Adrenal gland (tissue), 12 donors: Measurements from ENCODE around the gene KCP. TPM values are rescaled to one million over a fixed set of nuclear protein-coding genes. Genes with fewer than 3 reads are reported as not detected.

Experiments
- DNase-seq, 7 donors: peaks; one replicate each; pipeline ENCODE4 v3.0.0-alpha.2; 2019 to 2020
- H3K27ac ChIP-seq, 5 donors: fragments of 200-600 bp; sonication (generic) in 4 of 5; 1 replicate in 3 of 5; 2 replicates in 2 of 5; pipeline versions ENCODE4 v1.5.1 to v1.8.0; 2016 to 2020; ENCODE audit warnings: mild to moderate bottlenecking in 1 of 5
- H3K27me3 ChIP-seq: fragments of 200-600 bp; 2 replicates; pipeline ENCODE4 v1.8.0; 2021
- H3K36me3 ChIP-seq, 2 donors: fragments of 200-600 bp; replicated peaks in 1 of 2; 1 replicate in 1 of 2; 2 replicates in 1 of 2; pipeline versions ENCODE4 v1.5.1 to v1.8.0; 2018 to 2022
- H3K4me1 ChIP-seq, 2 donors: fragments of 200-600 bp; replicated peaks in 1 of 2; 1 replicate in 1 of 2; 2 replicates in 1 of 2; pipeline versions ENCODE4 v1.5.1 to v1.8.0; 2018 to 2021
- H3K4me3 ChIP-seq, 4 donors: fragments of 200-600 bp; sonication (generic) in 3 of 4; one replicate each; pipeline ENCODE4 v1.5.1; 2016 to 2018
- H3K9me3 ChIP-seq, 3 donors: fragments of 200-600 bp; sonication (generic) in 1 of 3; replicated peaks in 1 of 3; 1 replicate in 2 of 3; 2 replicates in 1 of 3; pipeline versions ENCODE4 v1.5.1 to v1.8.0; 2016 to 2021
- POLR2A ChIP-seq, 2 donors: fragments of 450-650 bp; IDR thresholded peaks; one replicate each; pipeline ENCODE4 v1.6.1; 2017; ENCODE audit warnings: antibody characterized with exemption in 2 of 2, mild to moderate bottlenecking in 2 of 2, moderate library complexity in 1 of 2
- WGBS, 4 donors: extraction: QIAGEN DNeasy Blood & Tissue Kit in 2 of 4; methylation state at CpG; one replicate each; pipeline versions ENCODE4 v1.1.5 to v1.1.7; 2013 to 2017; 5-methylcytosine and 5-hydroxymethylcytosine counted together
- intact Hi-C, 2 donors: fragments of 100-400 bp; cut with DNase I; formaldehyde crosslinking; loops; one replicate each; pipeline versions ENCODE4 v1.14.1 to v1.15.0; 2022 to 2023
- polyA plus RNA-seq, 3 donors: library from polyadenylated mRNA; stranded (reverse); fragments of 200-250 nt in 2 of 3; fragments of 350-450 nt in 1 of 3; fragmentation: Illumina TruSeq in 1 of 3; extraction: RNeasy Lipid Tissue Mini Kit (QIAGEN cat#74804) in 1 of 3; gene quantifications; one replicate each; pipeline ENCODE4 v1.2.3, GENCODE V29; 2013 to 2014
- total RNA-seq, 9 donors: library from RNA; depleted of rRNA in 4 of 9; stranded (reverse); fragments of >200 nt in 4 of 9; fragments of 120-200 nt in 1 of 9; fragmentation: NEBNext Ultra II Directional in 1 of 9; extraction: Animal tissue kit (Norgen Biotek cat#: 25700) in 1 of 9; gene quantifications; one replicate each; pipeline versions ENCODE4 v1.1.0 to v1.2.4, GENCODE V29; 2013 to 2023
- TF ChIP-seq, protein P1 (sequence below), 6 experiments: fragments of 450-650 bp in 4 of 6; fragments of 200-600 bp in 2 of 6; sonication (generic) in 1 of 6; IDR thresholded peaks; 1 replicate in 5 of 6; 2 replicates in 1 of 6; pipeline versions ENCODE4 v1.5.1 to v1.8.0; 2016 to 2021; ENCODE audit warnings: antibody characterized with exemption in 6 of 6, mild to moderate bottlenecking in 2 of 6, moderate library complexity in 1 of 6
- donor health status: healthy with polysubstance abuse.
- donor health status: Bipolar disorder and iron deficiency.
- donor health status: DM: yes; HTN: yes; CAD: no.
- donor health status: DM: no; HTN: no; CAD: no.
- donor health status: DM: no; HTN: no; CAD: no.
- donor health status: DM: yes; HTN: yes; CAD: no.

The KCP gene
- total and polyA plus RNA-seq, 12 donors: 0.11 to 8.0 (median 0.37) TPM; not detected in 3

DNA sequence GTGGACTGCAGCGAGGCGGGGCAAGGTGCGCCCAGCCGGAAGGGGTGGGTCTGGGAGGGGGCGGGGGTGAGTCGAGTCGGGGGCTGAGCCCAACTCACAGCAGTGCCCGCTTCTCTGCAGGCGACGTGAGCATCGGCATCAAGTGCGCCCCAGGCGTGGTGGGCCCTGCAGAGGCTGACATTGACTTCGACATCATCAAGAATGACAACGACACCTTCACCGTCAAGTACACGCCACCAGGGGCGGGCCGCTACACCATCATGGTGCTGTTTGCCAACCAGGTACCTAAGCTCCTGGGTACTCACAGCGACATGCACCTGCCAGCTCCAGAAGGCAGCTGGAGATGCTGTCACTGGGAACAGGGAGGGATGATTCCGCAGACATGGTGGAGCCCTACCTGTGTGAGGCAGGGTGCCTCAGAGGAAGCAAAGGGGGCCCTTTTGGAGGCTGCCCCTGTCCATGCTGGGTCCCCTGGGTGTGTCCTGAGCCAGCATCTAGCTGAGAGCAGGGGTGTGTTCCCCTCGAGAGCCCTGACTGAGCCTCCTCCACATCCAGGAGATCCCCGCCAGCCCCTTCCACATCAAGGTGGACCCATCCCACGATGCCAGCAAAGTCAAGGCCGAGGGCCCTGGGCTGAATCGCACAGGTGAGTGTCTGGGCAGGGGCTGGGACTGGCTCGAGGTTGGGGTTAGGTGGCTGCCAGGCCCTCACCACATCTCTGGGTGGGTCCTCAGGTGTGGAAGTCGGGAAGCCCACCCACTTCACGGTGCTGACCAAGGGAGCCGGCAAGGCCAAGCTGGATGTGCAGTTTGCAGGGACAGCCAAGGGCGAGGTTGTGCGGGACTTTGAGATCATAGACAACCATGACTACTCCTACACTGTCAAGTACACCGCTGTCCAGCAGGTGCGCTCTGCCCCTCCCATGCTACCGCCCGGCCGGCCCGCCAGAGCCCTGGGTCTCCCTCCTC lies 67.6 kb downstream of the KCP start:
- no peaks in the 10 kb centered on the region for H3K9me3 ChIP-seq
- no peak for DNase-seq
- H3K36me3 ChIP-seq: no peaks in the 10 kb centered on the region
- WGBS, 4 donors: 87 to 95% (median 93%) methylated on average over 18 to 38 of the region's 38 CpGs
- intact Hi-C loops: no loop called here
- H3K27me3 ChIP-seq: no peaks in the 10 kb centered on the region
- no peak overlapping the region for H3K4me3 ChIP-seq
- H3K4me1 ChIP-seq: no peaks in the 10 kb centered on the region
- H3K27ac ChIP-seq: no peak overlapping the region
- TF ChIP-seq, protein P1, sequence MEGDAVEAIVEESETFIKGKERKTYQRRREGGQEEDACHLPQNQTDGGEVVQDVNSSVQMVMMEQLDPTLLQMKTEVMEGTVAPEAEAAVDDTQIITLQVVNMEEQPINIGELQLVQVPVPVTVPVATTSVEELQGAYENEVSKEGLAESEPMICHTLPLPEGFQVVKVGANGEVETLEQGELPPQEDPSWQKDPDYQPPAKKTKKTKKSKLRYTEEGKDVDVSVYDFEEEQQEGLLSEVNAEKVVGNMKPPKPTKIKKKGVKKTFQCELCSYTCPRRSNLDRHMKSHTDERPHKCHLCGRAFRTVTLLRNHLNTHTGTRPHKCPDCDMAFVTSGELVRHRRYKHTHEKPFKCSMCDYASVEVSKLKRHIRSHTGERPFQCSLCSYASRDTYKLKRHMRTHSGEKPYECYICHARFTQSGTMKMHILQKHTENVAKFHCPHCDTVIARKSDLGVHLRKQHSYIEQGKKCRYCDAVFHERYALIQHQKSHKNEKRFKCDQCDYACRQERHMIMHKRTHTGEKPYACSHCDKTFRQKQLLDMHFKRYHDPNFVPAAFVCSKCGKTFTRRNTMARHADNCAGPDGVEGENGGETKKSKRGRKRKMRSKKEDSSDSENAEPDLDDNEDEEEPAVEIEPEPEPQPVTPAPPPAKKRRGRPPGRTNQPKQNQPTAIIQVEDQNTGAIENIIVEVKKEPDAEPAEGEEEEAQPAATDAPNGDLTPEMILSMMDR (IDR thresholded peaks at IDR 0.05): no peak
- TF ChIP-seq POLR2A (IDR thresholded peaks at IDR 0.05): no peak

DNA sequence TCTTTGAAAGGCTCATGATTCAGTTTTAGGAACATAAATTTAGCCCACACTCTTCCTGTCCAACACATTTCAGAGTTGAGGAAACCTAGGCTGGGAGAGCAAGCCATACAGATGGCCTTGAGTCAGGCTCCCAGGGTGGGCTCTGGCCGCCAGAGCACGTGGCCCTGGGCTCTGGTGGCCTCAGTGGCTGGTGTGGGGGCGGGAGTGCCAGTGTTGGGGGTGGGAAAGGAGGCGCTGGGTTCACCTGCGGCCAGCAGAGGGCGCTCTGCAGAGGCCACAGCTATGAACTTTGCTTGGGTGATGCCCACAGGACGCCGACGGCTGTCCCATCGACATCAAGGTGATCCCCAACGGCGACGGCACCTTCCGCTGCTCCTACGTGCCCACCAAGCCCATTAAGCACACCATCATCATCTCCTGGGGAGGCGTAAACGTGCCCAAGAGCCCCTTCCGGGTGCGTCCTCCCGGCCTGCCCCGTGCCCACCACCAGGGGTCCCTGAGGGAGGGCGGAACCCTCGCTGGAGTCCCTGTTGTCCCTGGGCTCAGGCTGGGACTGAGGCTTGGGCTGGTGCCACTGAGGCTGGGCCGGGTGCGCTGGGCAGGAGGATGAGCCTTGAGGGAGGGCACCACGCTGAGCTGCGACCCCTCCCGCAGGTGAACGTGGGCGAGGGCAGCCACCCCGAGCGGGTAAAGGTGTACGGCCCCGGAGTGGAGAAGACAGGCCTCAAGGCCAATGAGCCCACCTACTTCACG lies 68.4 kb downstream of the KCP start:
- WGBS, 4 donors: 44 to 74% (median 51%) methylated on average over 7 to 35 of the region's 35 CpGs; no CpG with 5 or more reads in 1 of the 4 donors
- DNase-seq: peak in 3 of 7 donors; percentile 47 to 59 (median 51)
- intact Hi-C loops: no loop called here
- H3K36me3 ChIP-seq: no peaks in the 10 kb centered on the region
- H3K27ac ChIP-seq: no peak overlapping the region
- H3K4me1 ChIP-seq: no peaks in the 10 kb centered on the region
- H3K27me3 ChIP-seq: no peaks in the 10 kb centered on the region
- H3K9me3 ChIP-seq: no peaks in the 10 kb centered on the region
- no peak overlapping the region for H3K4me3 ChIP-seq
- no peak for TF ChIP-seq POLR2A (IDR thresholded peaks at IDR 0.05)
- TF ChIP-seq, protein P1 (IDR thresholded peaks at IDR 0.05): peak in 5 of 6 experiments; percentile 16 to 63 (median 53)

DNA sequence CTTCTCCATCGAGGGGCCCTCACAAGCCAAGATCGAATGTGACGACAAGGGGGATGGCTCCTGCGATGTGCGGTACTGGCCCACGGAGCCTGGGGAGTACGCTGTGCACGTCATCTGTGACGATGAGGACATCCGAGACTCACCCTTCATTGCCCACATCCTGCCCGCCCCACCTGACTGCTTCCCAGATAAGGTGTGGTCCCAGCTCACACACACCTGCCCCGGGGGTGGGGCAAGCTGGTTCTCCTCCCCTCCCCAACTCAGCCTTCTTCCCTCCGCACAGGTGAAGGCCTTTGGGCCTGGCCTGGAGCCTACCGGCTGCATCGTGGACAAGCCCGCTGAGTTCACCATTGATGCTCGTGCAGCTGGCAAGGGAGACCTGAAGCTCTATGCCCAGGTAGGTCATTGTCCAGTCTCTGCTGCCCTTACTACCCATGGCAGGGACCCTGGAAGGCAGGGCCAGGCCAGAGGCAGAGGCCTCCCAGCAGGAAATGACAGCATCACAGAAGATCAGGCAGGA lies 69.3 kb downstream of the KCP start:
- intact Hi-C loops: no loop called here
- TF ChIP-seq, protein P1 (IDR thresholded peaks at IDR 0.05): no peak
- no peak for TF ChIP-seq POLR2A (IDR thresholded peaks at IDR 0.05)
- no peak for DNase-seq
- H3K4me3 ChIP-seq: no peak overlapping the region
- no peak overlapping the region for H3K27ac ChIP-seq
- H3K9me3 ChIP-seq: no peaks in the 10 kb centered on the region
- H3K36me3 ChIP-seq: no peaks in the 10 kb centered on the region
- H3K27me3 ChIP-seq: no peaks in the 10 kb centered on the region
- 88 to 96% (median 90%) methylated on average over 16 to 17 of the region's 17 CpGs for WGBS, 4 donors
- no peaks in the 10 kb centered on the region for H3K4me1 ChIP-seq
